Measurements from ENCODE around the gene BCL2L2.
"Not testable (repeated sequence)": the region's sequence is repeated elsewhere in the genome, so short reads cannot be mapped to it uniquely, and the experiment has no call there.

BCL2L2 gene

GRCh38 chr14:23324993-23325392, 18.4 kb downstream of the BCL2L2 start:
- DNase-seq, result no peak

- not testable (repeated sequence) for DNase-seq
Observed at GRCh38 chr14:23325746-23326145, 19.1 kb downstream of the BCL2L2 start.

- no peak for DNase-seq
Observed at GRCh38 chr14:23326491-23327332, 20.1 kb downstream of the BCL2L2 start.

GRCh38 chr14:23327947-23328744, 21.5 kb downstream of the BCL2L2 start:
- DNase-seq, result peak; percentile 78

GRCh38 chr14:23335623-23336022, 29.0 kb downstream of the BCL2L2 start:
- no peak for DNase-seq

- DNase-seq, result no peak
Observed at GRCh38 chr14:23339506-23340268, 33.1 kb downstream of the BCL2L2 start.

- no peak for DNase-seq
Observed at GRCh38 chr14:23344481-23344880, 37.8 kb downstream of the BCL2L2 start.

GRCh38 chr14:23345987-23346692, 39.5 kb downstream of the BCL2L2 start:
- DNase-seq, result no peak

GRCh38 chr14:23346693-23347405, 40.2 kb downstream of the BCL2L2 start:
- DNase-seq, result no peak

GRCh38 chr14:23347406-23348296, 41.0 kb downstream of the BCL2L2 start:
- DNase-seq, result no peak

GRCh38 chr14:23348297-23348655, 41.6 kb downstream of the BCL2L2 start:
- no peak for DNase-seq

- no peak for DNase-seq
Observed at GRCh38 chr14:23349156-23349845, 42.7 kb downstream of the BCL2L2 start.

- DNase-seq, result peak; percentile 53
Observed at GRCh38 chr14:23351681-23352505, 45.3 kb downstream of the BCL2L2 start.

- peak; percentile 88 for DNase-seq
Observed at GRCh38 chr14:23352506-23353432, 46.1 kb downstream of the BCL2L2 start, which contains the start of gene SLC22A17. TSS of gene SLC22A17 (minus strand) at chr14:23352887.

- DNase-seq, result no peak
Observed at GRCh38 chr14:23353433-23353780, 46.8 kb downstream of the BCL2L2 start.

- no peak for DNase-seq
Observed at GRCh38 chr14:23354990-23355389, 48.4 kb downstream of the BCL2L2 start.

- DNase-seq, result no peak
Observed at GRCh38 chr14:23355871-23356435, 49.3 kb downstream of the BCL2L2 start.

GRCh38 chr14:23356662-23357061, 50.0 kb downstream of the BCL2L2 start:
- no peak for DNase-seq

Measured in DMS79 treated with DMSO at 0.1 percent for 48 hours (cell line).